T47D (cell line): ENCODE data around the gene TNFRSF4.

Experiments used
- DNase-seq, 2 experiments: peaks; one replicate each; pipeline versions ENCODE4 v3.0.0 to v3.0.0-alpha.2; 2011 to 2012; ENCODE audit warnings: low read depth in 1 of 2, low spot score in 1 of 2
- JUND ChIP-seq: IDR thresholded peaks from 2 replicates; pipeline ENCODE4 v1.6.1; 2012; ENCODE audit warnings: low read depth
- in situ Hi-C: cut with HindIII; loops from 2 replicates; pipeline ENCODE4 v1.10.0; 2016; ENCODE audit warnings: low sequenced_read_pairs, low pct_unique_long_range_greater_than_20kb

Gene TNFRSF4

DNA sequence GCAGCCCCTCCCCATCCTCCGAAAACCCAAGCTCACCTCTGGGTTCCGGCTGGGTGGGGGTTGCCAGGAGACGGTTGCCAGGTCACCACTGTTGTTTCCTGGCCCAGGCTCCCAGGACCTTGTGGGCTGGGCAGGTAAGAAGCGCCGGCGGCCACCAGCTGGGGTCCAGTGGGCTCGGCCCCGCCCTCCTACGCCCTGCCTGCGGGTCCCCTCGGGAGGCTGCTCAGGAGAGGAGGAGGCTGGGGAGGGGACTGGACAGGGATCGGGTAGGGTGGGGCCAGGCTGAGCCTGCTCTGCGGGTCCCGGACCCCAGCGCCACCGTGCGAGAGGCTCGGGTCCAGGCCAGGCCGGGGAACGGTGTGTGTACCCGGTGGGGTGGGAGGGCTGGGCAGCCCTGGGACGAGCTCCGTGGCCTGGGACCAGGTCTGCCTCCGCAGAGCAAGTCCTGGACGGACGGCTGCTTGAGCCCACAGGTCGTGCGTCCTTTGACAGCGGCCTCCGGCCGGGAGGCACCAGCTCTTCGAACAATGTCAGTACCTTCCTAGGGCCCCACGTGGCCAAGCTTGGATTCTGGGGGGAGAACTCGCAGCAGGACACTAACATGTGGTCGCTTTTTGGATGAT is 40.0 kb downstream of the TNFRSF4 start, which contains the start of gene TTLL10:
Gene TTLL10 (plus strand): TSS at position 88 of the 623 bp plus-strand sequence. CDS start 5,336 bp downstream, outside the sequence.
- DNase-seq: no peak
- in situ Hi-C loops: no loop called here
- TF ChIP-seq JUND: no peak

DNA sequence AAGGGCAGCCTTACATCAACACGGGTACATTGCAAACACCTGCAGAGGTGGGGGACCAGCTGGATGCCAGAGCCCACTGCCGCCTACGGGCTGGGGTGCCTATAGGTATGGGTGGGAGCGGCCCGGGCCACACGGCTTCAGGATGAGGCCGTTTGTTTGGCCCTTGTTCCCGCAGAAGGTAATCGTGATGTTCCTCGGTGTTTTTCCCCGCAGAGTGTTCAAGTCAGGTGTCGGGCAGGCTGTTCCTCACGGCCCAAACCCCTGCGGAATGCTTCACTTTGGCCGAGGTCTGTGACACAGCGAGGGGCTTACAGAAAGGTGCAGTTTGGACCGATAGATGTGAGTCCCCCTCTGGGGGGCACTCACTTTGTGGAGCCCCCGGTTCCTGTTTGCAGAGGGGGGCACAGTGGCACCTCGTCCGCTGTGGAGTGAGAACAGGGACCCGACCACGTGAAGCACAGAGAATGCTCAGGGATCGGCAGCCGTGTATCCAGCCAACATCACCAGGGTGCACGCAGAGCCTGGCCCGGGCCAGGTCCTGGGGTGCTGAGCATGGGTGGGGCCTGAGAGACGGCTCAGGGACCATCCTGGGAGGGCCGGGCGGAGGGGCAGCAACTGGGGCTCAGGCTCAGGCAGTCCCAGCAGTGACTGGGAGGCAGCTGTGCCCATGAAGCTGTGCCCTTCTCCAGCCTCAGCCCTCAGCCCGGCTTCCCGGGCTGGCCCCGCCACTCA is 40.7 kb downstream of the TNFRSF4 start:
- in situ Hi-C loops: no loop called here
- no peak for DNase-seq
- no peak for TF ChIP-seq JUND

DNA sequence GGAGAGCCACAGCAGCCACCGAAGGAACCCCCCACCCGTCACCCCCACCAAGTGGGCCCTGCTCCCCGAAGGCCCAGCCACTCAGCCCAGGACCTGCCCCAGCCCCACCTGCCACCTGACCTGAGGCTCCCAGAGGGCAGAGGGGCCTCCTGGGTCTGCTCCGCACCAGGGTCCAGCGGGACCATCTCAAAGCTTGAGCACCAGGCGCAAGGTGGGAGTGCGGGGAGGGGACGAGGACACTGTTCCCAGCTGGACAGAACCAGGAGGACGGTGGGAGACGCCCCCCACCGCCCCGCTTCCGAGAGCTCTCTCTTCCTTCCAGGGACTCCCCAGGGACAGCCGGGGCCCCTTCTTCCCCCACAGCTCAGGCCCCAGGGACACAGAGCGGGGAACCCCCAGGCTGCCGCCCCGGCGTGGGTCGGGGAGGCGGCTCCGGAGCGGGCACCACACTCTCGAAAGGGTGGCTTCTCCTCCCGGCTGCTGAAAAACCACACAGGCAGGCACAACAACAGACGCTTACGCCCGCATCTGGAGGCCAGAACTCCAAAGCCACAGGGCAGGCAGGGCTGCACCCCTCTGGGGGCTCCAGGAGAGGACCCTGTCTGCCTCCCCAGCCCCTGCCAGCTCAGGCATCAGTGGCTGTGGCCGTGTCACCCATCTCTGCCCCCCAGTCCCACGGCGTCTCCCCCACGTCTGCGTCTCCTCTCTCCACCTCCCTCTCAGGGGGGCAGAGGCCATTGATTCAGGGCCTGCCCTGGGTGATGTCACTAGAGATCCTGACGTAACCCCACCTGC is 42.2 kb downstream of the TNFRSF4 start:
- no peak for DNase-seq
- in situ Hi-C loops: no loop called here
- no peak for TF ChIP-seq JUND

- DNase-seq: no peak
- no peak for TF ChIP-seq JUND
Measured at GRCh38 chr1:1171161-1171545, 42.8 kb downstream of the TNFRSF4 start.

DNA sequence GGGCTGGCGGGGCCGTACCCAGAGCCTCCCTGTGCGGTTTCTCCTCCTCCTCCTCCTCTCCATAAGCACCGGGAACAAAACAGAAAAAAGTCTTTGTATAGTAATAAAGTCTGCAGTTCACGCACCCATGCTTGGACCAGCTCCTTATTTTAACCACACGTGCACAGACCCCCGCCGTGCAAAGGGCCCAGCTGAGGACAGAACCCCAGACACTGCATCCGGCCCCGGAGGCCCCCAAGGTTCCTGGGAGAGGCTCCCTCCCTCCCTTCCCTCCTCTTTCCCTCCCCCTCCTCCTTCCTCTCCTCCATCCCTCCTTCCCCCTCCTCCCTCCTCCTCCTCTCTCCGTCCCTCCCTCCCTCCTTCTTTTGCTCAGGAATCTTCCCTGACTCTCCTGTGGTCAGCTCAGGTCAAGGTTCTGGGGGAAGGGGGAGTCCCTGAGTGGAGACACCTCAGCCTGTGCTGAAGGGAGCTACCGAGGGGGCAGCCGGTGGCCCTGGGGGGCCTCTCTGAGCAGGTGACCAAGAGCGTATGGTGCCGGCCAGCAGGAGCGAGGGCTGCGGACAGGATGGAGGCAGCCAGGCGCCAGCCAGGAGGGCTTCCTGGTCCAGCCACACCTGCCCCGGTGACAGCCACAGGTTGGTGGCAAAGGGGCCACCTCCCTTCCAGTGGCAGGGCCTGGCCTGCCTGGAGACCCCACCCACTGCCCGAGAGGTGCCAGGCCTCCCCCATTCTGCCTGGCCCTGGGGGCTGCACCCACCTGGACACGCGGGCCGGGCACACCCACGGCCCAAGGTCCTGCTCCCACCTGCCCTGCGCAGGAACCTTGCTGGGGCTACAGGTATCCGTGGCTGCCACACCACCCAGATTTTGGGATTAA is 43.5 kb downstream of the TNFRSF4 start:
- DNase-seq: no peak
- in situ Hi-C loops: no loop called here
- TF ChIP-seq JUND: no peak

More at GRCh38 chr1:1171161-1171545, 42.8 kb downstream of the TNFRSF4 start:
- in situ Hi-C loops: no loop called here

- no peak for DNase-seq
- in situ Hi-C loops: no loop called here
- TF ChIP-seq JUND: no peak
Measured at GRCh38 chr1:1169429-1170214, 44.3 kb downstream of the TNFRSF4 start.

DNA sequence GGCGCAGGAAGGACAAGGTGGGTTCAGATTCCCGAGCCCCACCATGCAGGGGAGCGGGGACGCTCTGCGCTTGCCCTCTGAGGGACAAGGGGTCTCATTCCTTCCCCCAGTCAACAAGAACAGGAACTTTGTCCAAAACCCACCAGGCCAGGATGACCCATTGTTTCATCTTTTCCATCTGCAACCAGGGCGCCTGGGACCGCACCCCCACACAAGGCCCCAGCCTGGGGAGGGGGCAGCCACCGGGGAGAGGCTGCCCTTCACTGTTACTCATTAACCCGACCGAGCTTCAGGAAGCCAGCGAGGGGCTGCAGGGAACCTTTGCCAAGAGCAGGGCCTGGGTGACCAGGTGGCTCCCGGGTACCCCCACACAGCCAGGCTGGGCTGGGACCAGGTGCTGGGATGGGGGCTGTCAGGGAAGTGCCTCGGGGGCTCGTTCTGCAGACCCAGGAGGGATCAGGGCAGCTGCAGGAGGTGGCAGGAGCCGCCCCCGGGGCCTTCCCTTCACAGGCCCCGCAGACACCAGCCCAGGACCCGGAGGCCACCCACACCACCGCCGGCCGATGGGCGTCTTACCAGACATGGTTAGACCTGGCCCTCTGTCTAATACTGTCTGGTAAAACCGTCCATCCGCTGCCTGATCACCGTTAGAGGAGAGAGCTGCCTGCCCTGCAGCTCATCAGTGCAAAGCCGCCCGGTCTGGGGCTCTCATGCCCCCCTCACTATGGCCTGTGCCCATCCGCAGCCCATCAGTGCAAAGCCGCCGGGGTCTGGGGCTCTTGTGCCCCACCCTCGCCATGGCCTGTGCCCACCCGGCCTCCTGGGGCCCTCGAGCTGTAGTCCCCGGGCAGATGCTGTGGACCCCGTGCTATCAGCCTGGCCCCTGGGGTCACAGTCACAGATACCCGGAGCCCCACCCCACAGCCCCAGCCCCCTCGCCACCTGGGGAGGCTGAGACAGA is 45.2 kb downstream of the TNFRSF4 start:
- in situ Hi-C loops: no loop called here
- no peak for TF ChIP-seq JUND

DNA sequence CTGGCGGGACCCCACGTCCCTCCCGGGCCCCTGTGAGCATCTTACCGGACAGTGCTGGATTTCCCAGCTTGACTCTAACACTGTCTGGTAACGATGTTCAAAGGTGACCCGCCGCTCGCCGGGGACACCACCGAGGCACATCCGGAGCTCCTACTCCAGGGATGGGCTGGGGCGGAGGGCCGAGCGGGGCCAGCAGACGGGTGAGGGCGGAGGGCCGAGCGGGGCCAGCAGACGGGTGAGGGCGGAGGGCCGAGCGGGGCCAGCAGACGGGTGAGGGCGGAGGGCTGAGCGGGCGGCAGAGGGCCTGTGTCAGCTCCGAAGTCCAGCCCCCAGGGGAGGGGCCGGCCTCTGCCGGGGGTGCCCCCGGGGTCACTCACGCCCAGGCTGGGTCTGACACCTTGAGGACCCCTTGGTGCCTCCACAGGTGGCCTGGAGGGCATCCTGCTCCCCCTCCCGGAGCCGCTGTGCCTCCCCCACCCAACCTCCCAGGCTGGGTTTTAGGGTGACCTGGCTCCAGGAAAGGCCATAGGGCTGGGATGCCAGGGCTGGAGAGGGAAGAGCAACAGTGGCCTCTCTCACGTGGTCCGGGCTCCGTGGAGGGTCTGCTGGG is 46.0 kb downstream of the TNFRSF4 start:
- in situ Hi-C loops: no loop called here
- no peak for TF ChIP-seq JUND
- DNase-seq: no peak

More for the DNA sequence above, 45.2 kb downstream of the TNFRSF4 start:
- DNase-seq: no peak

DNA sequence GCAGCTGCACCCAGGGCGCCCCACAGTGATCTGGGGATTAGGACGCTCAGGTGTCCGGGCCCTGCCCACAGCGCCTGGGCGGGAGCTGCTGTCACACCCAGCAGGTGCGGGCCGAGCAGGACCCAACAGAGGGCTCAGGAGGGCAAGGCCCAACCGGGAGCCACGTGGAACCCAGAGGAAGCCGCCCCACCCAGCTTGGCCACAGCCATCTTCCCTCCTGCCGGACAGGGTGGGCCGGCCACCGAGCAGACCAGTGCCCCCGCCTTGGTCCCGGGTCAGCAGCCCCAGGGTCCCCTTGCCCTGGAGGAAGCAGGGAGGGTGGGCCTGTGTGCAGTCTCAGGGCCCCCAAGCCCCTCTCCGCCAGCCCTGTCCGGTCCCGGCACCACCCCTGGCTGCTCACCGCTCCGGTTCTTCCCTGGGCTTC is 46.5 kb downstream of the TNFRSF4 start:
- no peak for DNase-seq
- no peak for TF ChIP-seq JUND
- in situ Hi-C loops: no loop called here
